Fibroblast of skin of scalp (primary cell): ENCODE measurements around the gene TPP1.

Experiments used
- DNase-seq: peaks from one replicate; pipeline ENCODE4 v3.0.0-alpha.2; 2013

TPP1 gene

GRCh38 chr11:6587360-6587953 is 31.8 kb downstream of the TPP1 start:
- no peak for DNase-seq

GRCh38 chr11:6586434-6587359 is 32.5 kb downstream of the TPP1 start:
- peak; percentile 47 for DNase-seq

DNA sequence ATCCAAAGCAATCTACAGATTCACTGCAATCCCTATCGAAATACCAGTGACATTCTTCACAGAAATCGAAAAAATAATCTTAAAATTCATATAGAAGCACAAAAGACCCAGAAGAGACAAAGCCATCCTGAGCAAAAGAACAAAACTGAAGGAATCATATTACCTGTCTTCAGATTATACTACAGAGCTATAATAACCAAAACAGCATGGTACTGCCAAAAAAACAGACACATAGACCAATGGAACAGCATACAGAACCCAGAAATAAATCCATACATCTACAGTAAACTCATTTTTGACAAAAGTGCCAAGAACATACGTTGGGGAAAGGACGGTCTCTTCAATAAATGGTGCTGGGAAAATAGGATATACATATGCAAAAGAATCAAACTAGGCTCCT is 34.7 kb downstream of the TPP1 start:
- no peak for DNase-seq

DNA sequence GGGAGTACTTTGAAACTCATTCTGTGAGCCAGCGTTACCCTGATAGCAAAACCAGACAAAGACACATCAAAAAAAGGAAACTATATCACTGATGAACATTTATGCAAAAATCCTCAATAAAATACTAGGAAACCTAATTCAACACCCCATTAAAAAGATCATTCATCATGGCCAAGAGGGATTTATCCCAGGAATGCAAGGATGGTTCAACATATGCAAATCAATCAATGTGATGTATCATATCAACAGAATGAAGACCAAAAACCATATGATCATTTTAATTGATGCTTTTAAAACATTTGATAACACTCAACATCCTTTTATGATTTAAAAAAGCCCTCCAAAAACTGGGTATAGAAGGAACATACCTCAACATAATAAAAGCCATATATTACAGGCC is 35.6 kb downstream of the TPP1 start:
- no peak for DNase-seq

DNA sequence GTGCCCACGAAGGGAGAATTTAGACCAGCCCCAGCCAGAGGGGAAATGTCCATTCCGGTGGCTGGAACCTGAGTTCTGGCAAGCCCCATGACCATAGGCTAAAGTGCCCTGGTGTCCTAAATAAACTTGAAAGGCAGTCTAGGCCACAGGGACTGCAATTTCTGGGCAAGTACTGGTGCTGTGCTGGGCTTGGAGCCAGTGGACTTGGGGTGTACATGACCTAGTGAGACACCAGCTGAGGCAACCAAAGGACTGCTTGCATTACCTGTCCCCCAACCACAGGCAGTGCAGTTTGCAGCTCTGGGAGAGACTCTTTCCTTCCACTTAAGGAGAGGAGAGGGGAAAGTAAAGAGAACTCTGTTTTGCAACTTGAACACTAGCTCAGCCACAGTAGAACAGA is 39.5 kb downstream of the TPP1 start:
- DNase-seq, result no peak

- no peak for DNase-seq
Observed at GRCh38 chr11:6578134-6578533, 41.1 kb downstream of the TPP1 start.

DNA sequence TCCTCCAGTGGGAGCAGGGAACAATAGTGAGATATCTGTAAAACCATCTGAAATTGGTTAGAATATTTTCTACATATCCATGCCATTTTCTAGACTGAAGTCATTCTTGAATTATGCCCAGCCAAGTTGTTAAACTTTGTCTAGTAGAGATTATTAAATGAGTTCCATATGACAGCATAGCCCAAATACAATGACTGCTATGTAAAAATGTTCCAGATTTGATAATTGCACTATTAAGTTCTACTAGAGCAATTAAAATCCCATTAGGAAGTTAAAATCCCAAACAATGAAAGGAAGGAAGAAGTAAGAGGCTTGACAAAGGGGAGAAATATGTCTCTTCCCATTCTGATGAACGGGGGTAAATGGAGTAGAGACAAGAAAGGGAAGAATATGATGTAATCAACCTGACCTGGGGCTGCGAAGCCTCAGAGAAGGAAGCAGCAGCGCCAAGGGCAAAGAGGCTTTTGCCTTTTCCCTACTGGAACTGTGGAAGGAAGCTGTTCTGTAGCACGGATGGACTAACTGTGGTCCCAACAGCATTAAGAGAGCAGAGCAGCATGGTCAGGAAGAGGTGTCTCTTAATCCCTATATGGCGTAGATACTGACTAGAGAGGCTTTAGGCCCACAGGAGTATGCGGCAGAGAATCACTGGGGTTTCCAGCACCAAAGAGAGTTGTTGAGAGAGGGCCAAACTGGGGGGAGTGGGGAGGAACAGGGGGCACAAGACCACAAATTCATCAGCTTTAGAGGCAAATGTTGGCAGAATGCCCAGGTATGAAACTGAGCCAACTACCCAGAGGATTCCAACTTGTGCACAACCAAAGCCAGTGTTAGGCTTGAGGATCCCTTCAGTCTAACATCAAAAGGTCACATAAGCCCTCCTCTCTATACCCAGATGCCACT is 42.5 kb downstream of the TPP1 start:
- peak; percentile 83 for DNase-seq

DNA sequence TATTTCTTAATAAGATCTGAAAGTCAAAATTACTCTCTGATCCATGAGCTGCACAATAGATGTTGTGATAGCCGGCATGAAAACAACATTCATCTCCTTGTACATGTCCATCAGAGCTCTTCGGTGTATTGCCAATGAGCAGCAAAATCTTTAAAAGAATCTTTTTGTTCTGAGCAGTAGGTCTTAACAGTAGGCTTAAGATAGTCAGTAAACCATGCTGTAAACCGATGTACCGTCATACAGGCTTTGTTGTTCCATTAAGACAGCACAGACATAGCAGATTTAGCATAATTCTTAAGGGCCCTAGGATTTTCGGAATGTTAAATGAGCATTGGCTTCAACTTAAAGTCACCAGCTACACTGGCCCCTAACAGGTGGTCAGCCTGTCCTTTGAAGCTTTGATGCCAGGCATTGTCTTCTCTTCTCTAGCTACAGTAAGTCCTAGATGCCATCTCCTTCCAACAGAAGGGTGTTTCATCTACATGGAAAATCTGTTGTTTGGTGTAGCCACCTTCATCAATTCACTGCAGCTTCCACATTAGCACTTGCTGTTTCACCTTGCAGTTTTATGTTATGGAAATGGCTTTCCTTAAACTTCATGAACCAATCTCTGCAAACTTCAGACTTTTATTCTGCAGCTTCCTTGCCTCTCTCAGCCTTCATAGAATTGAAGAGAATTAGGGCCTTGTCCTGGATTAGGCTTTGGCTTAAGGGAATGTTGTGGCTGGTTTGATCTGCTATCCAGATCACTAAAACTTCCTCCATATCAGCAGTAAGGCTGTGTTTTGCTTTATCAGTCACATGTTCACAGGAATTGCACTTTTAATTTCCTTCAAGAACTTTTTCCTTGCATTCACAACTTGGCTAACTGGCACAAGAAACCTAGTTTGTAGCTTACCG is 44.2 kb downstream of the TPP1 start:
- DNase-seq, result no peak

DNA sequence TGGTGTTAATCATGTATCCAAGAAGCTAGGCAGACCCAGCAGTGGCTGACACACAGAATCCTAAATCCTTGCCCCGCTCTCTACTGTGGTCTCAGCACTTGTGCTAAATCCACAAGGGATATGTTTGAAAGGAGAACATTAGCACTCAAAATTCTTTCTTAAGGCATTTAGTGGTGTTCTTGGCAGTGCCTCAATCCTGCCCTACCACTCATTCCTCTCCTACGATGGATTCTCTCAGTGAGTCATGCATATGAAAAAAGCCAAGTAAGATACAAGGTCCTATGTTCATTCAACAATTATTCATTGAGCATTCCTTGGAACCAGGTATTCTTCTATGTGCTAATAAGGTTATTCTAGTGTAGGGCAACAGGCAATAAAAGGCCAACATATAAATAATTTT is 47.0 kb downstream of the TPP1 start:
- DNase-seq, result peak; percentile 84

GRCh38 chr11:6571434-6572008 is 47.7 kb downstream of the TPP1 start:
- DNase-seq, result no peak

DNA sequence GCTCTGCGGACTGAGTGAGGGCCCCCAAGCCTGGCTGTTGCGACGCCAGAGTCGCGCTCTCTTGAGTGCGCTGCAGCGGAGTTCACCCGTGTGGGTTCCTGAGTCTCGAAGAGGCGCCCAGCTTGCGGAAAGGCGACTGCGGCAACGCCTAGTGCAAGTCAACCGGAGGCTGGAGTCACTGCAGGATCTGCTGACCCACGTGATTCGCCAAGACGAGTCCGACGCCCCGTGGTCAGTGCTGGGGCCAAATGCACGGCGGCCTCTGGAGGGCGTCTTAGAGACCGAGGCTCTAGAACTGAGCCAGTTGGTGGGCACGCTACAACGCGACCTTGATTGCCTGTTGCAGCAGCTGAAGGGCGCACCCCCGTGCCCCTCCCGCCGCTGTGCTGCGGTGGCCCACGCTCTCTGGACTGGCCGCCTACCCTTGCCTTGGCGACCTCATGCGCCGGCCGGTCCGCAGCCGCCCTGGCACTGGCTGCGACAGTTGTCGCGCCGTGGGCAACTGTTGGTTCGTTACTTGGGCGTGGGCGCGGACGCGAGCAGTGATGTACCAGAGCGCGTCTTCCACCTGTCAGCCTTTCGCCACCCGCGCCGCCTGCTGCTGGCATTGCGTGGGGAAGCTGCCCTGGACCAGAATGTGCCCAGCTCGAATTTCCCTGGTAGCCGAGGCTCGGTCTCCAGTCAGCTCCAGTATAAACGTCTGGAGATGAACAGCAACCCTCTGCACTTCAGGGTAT is 48.4 kb downstream of the TPP1 start:
- no peak for DNase-seq

DNA sequence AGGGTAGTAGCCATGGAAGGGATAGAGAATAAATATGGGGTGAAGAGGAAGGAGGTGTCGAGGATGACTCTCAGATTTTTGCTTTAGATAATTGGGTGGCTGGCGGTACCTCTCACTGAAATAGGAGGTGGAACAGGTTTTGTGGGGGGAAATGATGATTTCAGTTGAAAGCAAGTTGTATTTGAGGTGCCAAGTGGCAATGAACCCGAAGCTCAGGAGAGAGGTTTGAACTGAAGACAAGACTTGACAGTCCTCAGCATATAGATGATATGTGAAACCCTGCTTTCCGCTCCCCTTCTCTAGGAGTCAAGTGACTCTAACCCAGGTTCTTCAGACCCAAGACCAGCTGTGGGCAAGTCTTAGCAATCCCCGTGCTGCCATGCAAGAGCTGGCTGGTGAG is 49.5 kb downstream of the TPP1 start:
- no peak for DNase-seq

- peak; percentile 83 for DNase-seq
Observed at GRCh38 chr11:6568191-6568918, 50.9 kb downstream of the TPP1 start.

DNA sequence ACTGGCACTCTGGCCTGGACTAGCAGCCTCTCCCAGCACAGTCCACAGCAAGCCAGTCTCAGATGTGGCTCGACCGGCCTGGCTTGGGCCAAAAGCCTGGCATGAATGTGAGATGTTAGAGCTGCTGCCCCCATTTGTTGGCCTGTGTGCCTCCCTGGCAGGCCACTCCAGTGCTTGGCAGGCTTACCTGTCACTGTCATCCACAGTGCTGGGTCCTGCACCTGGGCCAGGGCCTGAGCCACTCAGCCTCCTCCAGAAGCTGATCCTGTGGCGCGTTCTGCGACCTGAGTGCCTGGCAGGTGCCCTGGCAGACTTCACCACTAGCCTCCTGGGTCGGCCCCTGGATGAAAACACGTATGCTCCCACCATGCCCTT is 51.9 kb downstream of the TPP1 start:
- no peak for DNase-seq

DNA sequence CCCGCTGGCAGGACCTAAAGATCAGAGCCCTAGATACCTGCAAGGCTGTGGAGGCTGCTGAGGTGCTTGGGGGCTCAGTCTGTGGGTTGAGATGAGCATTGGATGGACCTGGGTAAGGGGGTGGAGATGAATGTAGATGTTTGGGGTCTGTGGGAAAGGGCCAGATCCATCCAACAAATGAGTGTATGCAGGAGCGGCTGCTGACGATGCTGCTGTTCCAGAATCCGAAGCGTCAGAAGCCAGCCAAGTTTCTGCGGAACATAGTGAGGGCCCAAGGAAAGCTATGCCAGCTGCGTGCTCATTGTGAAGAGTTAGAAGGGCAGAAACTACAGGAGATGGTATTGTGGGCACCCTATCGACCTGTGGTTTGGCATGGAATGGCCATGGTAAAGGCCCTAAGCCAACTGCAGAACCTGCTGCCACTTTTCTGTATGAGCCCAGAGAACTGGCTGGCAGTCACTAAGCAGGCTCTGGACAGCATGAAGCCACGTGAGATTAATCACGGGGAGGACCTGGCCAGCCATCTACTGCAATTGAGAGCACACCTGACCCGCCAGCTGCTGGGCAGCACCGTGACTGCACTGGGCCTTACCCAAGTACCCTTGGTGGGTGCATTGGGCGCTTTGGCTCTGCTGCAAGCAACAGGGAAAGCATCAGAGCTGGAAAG is 52.4 kb downstream of the TPP1 start:
- no peak for DNase-seq

GRCh38 chr11:6565988-6566703 is 53.1 kb downstream of the TPP1 start:
- DNase-seq, result no peak

DNA sequence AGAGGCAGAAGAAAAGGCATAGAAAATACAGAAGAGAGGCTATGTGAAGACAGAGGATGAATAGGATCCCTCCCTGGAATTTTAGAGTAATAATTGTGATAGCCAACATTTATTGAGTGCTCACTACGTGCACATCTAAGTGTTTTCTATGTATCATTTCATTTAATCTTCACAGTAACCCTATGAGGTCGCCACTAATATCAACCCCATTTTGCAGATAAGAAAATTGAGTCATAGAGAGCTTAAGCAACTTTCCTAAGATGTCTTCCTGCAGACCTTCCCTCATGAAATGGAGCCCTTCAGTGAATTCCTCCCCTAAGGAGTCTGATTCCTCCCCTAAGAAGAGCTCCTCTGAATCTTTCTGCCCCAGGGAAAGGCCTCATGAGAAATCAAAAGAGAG is 53.9 kb downstream of the TPP1 start:
- no peak for DNase-seq

DNA sequence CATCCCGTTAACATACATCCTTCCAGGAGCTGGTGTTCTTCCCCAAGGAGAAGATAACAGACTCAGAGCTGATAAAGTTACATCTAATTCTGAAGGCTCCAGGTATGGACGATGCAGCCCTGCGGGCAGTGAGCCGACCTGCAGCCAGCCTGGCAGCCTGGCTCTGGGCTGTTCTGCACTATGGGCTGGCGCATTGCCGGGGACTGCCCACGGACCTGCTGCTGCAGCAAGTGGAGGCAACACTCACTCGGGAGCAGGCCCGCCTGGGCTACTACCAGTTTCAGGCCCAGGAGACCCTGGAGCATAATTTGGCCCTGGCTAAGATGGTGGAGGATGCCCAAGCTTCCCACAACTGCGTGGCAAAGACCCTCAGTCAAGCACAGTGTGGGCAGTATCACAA is 55.6 kb downstream of the TPP1 start:
- no peak for DNase-seq

DNA sequence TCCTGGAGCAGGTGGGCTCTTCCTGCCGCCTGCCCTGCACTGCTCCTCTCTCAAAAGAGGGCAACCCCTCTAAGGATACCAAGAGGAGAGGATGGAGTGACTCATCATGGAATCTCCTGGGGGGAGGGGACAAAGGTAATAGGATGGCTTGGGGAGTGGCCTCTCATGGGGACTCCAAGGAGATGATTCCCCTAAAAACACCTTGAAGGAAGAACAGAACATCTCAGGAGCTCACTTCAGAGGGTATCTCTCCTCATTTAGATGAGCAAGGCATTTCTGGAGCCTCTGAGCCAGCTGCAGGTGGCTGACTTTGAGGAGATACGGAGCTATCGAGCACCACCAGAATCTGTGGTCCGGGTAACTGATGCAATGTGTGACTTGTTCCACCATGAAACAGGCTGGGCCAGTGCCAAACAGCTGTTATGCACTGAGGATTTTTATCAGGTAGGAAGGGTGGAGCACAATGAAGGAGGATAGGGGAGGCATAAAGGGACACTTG is 56.1 kb downstream of the TPP1 start:
- DNase-seq, result no peak
